ENCODE results near the gene ASPSCR1. TPM values are rescaled to one million over a fixed set of nuclear protein-coding genes. Genes with fewer than 3 reads are reported as not detected.

The ASPSCR1 gene
- total RNA-seq, 1 donor from 2014 or later = 20.1 TPM

- no peak for DNase-seq (ENCODE audit: low read depth)
- TF ChIP-seq CTCF (conservative IDR thresholded peaks at IDR 0.05; ENCODE audit: low read depth, low read length) = no peak
- H3K4me3 ChIP-seq (ENCODE audit: low read depth, low read length) = peak overlapping the region; percentile 14
Measured at GRCh38 chr17:81991684-81992305, 14.4 kb downstream of the ASPSCR1 start.

GRCh38 chr17:81992306-81993102 lies 15.1 kb downstream of the ASPSCR1 start:
- TF ChIP-seq CTCF (conservative IDR thresholded peaks at IDR 0.05; ENCODE audit: low read depth, low read length) = no peak
- no peak overlapping the region for H3K4me3 ChIP-seq (ENCODE audit: low read depth, low read length)
- no peak for DNase-seq (ENCODE audit: low read depth)

GRCh38 chr17:81993729-81994592 lies 16.5 kb downstream of the ASPSCR1 start:
- H3K4me3 ChIP-seq (ENCODE audit: low read depth, low read length) = no peak overlapping the region
- DNase-seq (ENCODE audit: low read depth) = no peak
- TF ChIP-seq CTCF (conservative IDR thresholded peaks at IDR 0.05; ENCODE audit: low read depth, low read length) = no peak

GRCh38 chr17:81994593-81995462 lies 17.4 kb downstream of the ASPSCR1 start:
- TF ChIP-seq CTCF (conservative IDR thresholded peaks at IDR 0.05; ENCODE audit: low read depth, low read length) = no peak
- DNase-seq (ENCODE audit: low read depth) = no peak
- H3K4me3 ChIP-seq (ENCODE audit: low read depth, low read length) = no peak overlapping the region

- no peak for TF ChIP-seq CTCF (conservative IDR thresholded peaks at IDR 0.05; ENCODE audit: low read depth, low read length)
- H3K4me3 ChIP-seq (ENCODE audit: low read depth, low read length) = no peak overlapping the region
- DNase-seq (ENCODE audit: low read depth) = no peak
Measured at GRCh38 chr17:81995463-81996231, 18.2 kb downstream of the ASPSCR1 start.
